Hepatocyte (in vitro differentiated cells): ENCODE data around the gene LRMDA. TPM values are rescaled to one million over a fixed set of nuclear protein-coding genes. Genes with fewer than 3 reads are reported as not detected.

ENCODE experiments used
- DNase-seq: peaks from one replicate; pipeline ENCODE4 v3.0.0-alpha.2; 2016; ENCODE audit warnings: low spot score
- H2AFZ ChIP-seq: fragments of 200-600 bp; sonication (generic); 2 replicates; pipeline ENCODE4 v1.6.0; 2016; ENCODE audit warnings: antibody characterized with exemption, mild to moderate bottlenecking
- H3K27ac ChIP-seq: fragments of 200-600 bp; sonication (generic); 2 replicates; pipeline ENCODE4 v1.5.1; 2016; ENCODE audit warnings: mild to moderate bottlenecking
- H3K27me3 ChIP-seq: fragments of 200-600 bp; sonication (generic); 2 replicates; pipeline ENCODE4 v1.6.1; 2016
- H3K36me3 ChIP-seq: fragments of 200-600 bp; sonication (generic); replicated peaks from 2 replicates; pipeline ENCODE4 v1.5.1; 2016; ENCODE audit warnings: low read depth; ENCODE audit not compliant: insufficient read depth
- H3K4me1 ChIP-seq: fragments of 200-600 bp; sonication (generic); 2 replicates; pipeline ENCODE4 v1.5.1; 2016; ENCODE audit warnings: mild to moderate bottlenecking, moderate library complexity; ENCODE audit not compliant: insufficient read depth
- H3K4me2 ChIP-seq: fragments of 200-600 bp; sonication (generic); 2 replicates; pipeline ENCODE4 v1.6.0; 2016
- H3K4me3 ChIP-seq: fragments of 200-600 bp; sonication (generic); 2 replicates; pipeline ENCODE4 v1.5.1; 2016; ENCODE audit warnings: mild to moderate bottlenecking
- H3K79me2 ChIP-seq: fragments of 200-600 bp; sonication (generic); 2 replicates; pipeline ENCODE4 v1.6.0; 2017; ENCODE audit warnings: mild to moderate bottlenecking
- H3K9me2 ChIP-seq: fragments of 200-600 bp; sonication (generic); replicated peaks from 2 replicates; pipeline ENCODE4 v1.6.0; 2017; ENCODE audit warnings: mild to moderate bottlenecking; ENCODE audit not compliant: insufficient read depth
- H3K9me3 ChIP-seq: fragments of 200-600 bp; sonication (generic); 2 replicates; pipeline ENCODE4 v1.5.1; 2016; ENCODE audit warnings: low read depth, mild to moderate bottlenecking
- H4K20me1 ChIP-seq: fragments of 200-600 bp; sonication (generic); 2 replicates; pipeline ENCODE4 v1.6.0; 2016; ENCODE audit warnings: mild to moderate bottlenecking; ENCODE audit not compliant: insufficient read depth, poor library complexity, severe bottlenecking
- EZH2 ChIP-seq: fragments of 200-600 bp; sonication (generic); IDR thresholded peaks from 2 replicates; pipeline ENCODE4 v1.6.1; 2016; ENCODE audit warnings: antibody characterized with exemption, mild to moderate bottlenecking, borderline replicate concordance
- EZH2phosphoT487 ChIP-seq: fragments of 200-600 bp; sonication (generic); IDR thresholded peaks from one replicate; pipeline ENCODE4 v1.6.1; 2018; ENCODE audit warnings: antibody characterized with exemption, mild to moderate bottlenecking, low read depth, moderate library complexity; ENCODE audit not compliant: unreplicated experiment, severe bottlenecking
- WGBS: methylation state at CpG from one replicate; pipeline ENCODE4 v1.1.6; 2016; ENCODE audit warnings: low lambda C conversion rate; ENCODE audit errors: missing lambda C conversion rate; 5-methylcytosine and 5-hydroxymethylcytosine counted together
- polyA plus RNA-seq: library from polyadenylated mRNA; unstranded; fragments of >200 nt; fragmentation: Nextera tagmentation; extraction: Ambion mirVana; gene quantifications from 2 replicates; pipeline ENCODE4 v1.2.1, GENCODE V29; 2016
- total RNA-seq: library from RNA; depleted of rRNA; stranded (reverse); fragments of >200 nt; gene quantifications from 2 replicates; pipeline ENCODE4 v1.2.3, GENCODE V29; 2014
- TF ChIP-seq, protein P1 (sequence below): fragments of 200-600 bp; sonication (generic); IDR thresholded peaks from 2 replicates; pipeline ENCODE4 v1.5.1; 2016; ENCODE audit warnings: antibody characterized with exemption, mild to moderate bottlenecking; ENCODE audit not compliant: poor library complexity

The LRMDA gene
- total and polyA plus RNA-seq, 2 experiments from 2014 or later, result 5.6 to 15.7 TPM

DNA sequence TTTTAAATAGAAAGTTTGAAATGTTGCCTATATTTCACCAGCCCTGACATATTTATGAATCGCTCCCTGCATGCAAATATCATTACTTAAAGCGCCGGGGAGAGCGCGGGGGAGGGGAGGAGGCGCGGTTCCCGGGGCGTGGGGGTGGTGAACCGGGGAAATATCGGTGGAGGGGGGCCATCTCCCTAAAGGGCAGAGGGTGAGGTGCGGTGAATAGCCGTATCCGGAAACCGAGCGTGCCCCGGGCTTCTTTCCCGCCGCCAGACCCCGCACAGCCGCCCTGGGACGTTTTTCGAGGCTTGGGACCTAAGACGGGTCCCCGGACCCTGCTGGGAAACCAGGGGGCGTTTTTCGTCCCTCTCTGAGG is 22.9 kb upstream of the LRMDA start:
- peak; percentile 35 for DNase-seq
- Histone ChIP-seq H3K4me3 (peak overlapping the region; percentile 89), H3K4me1 (peaks cover 14% of the 10 kb centered on the region), H3K9me2 (no peaks in the 10 kb centered on the region), H4K20me1 (no peaks in the 10 kb centered on the region), H3K27me3 (no peaks in the 10 kb centered on the region), H3K27ac (peak overlapping the region; percentile 96), H3K9me3 (no peaks in the 10 kb centered on the region), H3K79me2 (peaks cover 48% of the 10 kb centered on the region), H2AFZ (peak overlapping the region; percentile 13), H3K4me2 (peak overlapping the region; percentile 97), H3K36me3 (no peaks in the 10 kb centered on the region)
- TF ChIP-seq EZH2phosphoT487, result no peak
- no peak for TF ChIP-seq EZH2
- TF ChIP-seq, protein P1, sequence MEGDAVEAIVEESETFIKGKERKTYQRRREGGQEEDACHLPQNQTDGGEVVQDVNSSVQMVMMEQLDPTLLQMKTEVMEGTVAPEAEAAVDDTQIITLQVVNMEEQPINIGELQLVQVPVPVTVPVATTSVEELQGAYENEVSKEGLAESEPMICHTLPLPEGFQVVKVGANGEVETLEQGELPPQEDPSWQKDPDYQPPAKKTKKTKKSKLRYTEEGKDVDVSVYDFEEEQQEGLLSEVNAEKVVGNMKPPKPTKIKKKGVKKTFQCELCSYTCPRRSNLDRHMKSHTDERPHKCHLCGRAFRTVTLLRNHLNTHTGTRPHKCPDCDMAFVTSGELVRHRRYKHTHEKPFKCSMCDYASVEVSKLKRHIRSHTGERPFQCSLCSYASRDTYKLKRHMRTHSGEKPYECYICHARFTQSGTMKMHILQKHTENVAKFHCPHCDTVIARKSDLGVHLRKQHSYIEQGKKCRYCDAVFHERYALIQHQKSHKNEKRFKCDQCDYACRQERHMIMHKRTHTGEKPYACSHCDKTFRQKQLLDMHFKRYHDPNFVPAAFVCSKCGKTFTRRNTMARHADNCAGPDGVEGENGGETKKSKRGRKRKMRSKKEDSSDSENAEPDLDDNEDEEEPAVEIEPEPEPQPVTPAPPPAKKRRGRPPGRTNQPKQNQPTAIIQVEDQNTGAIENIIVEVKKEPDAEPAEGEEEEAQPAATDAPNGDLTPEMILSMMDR, result no peak
- WGBS, result 4% methylated on average over 9 of the region's 27 CpGs

DNA sequence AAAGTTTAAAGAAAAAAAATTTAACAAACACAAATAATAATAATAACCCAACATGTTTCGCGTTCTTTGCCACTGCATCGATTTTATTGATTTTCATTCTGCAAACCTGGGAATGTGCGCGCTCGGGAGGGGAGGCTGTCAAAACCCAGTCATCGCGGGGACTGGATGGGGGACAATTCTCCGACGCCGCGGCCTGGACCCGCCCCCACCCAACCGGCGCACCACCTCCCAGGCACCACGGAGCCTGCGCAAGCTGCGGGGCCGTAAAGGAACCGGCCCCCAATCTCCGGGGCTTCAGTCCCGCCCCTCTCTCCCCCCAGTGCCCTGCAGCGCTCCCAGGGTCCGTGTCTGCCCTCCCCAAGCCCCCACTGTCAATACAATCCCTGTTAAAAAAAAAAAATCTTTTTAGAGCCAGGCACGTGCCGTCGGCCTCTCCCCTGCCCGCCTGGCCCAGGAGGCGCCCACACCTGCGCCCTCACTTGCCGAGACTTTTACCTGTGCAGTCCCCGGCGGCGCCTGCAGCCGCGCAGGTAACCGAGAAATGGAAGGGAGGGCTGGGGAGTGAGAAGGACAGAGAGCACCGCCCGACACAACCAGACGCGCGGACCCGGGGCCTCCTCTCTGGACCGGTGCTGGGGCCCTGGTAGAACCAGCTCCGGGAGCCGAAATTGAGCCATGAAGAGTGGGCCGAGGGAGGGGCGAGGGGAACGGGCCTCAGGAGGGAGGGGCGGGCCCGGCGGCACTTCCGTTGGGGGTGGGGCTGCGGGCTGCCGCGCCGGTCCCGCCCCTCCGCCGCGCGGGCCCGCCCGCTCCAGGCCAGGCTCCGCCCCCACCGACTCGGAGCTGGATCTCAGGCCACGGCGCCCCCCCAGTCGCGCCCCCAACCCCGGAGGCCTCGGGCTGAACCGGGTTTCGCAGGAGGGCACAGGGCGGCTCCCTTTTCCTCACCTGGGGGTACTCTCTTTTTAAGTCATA is 22.2 kb upstream of the LRMDA start:
- TF ChIP-seq, protein P1, result peak; percentile 16
- TF ChIP-seq EZH2phosphoT487, result no peak
- no peaks in the 10 kb centered on the region for H3K9me3 ChIP-seq
- H3K27me3 ChIP-seq, result no peaks in the 10 kb centered on the region
- DNase-seq, result peak; percentile 90
- no peaks in the 10 kb centered on the region for H3K36me3 ChIP-seq
- H3K27ac ChIP-seq, result peak overlapping the region; percentile 96
- no peaks in the 10 kb centered on the region for H3K9me2 ChIP-seq
- H4K20me1 ChIP-seq, result no peaks in the 10 kb centered on the region
- H2AFZ ChIP-seq, result peak overlapping the region; percentile 92
- peaks cover 42% of the 10 kb centered on the region for H3K79me2 ChIP-seq
- WGBS, result under 1% methylated on average over 41 of the region's 76 CpGs
- peak overlapping the region; percentile 97 for H3K4me2 ChIP-seq
- peak overlapping the region; percentile 89 for H3K4me3 ChIP-seq
- H3K4me1 ChIP-seq, result peaks cover 14% of the 10 kb centered on the region

DNA sequence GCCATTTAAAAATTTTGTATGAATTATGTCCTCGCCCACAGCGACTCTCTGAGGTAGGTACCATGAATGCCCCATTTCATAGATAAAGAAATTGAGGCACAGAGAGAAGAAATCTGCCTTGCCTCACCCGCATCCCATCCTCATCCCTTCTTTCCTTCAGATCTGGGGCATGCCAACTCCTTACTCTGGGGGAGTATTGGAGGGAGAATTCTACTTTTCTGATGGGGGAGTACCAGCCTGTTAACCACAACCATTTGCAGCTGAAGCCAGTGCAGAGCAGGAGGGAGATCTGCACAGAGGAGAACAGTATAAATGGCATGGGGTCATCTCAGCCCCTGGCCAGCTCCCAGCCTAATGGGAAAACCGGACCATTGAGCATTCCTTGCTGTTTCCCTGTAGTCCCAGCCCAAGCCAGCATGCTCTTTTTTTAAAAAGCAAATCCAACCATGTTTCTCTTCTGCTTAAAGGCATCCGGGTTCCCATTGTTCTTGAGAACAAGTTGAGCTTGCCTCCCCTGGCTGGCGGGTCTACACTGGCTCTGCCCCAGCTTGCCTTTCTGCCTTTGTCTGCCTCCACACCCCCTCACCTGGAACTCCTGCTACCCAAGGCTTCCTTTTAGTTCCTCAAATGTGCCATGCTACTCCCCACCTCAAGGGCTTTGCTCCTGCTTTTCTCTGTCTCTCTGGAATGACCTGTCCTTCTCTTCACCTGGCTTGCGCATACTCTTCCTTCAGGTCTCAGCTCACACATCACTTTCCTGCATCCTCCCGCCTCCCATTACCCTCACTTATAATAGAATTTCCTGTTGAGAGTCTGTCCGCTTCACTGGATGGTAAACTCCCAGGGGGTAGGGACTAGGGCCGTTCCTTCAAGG is 21.1 kb upstream of the LRMDA start:
- no peak for DNase-seq
- no peak overlapping the region for H3K4me3 ChIP-seq
- H3K4me1 ChIP-seq, result peaks cover 14% of the 10 kb centered on the region
- no peaks in the 10 kb centered on the region for H3K9me3 ChIP-seq
- H3K27me3 ChIP-seq, result peaks cover 3% of the 10 kb centered on the region
- 60% methylated on average over 10 of the region's 10 CpGs for WGBS
- no peaks in the 10 kb centered on the region for H4K20me1 ChIP-seq
- H3K9me2 ChIP-seq, result no peaks in the 10 kb centered on the region
- no peak overlapping the region for H3K27ac ChIP-seq
- H2AFZ ChIP-seq, result no peak overlapping the region
- peaks cover 33% of the 10 kb centered on the region for H3K79me2 ChIP-seq
- TF ChIP-seq, protein P1, result no peak
- TF ChIP-seq EZH2, result no peak
- no peak for TF ChIP-seq EZH2phosphoT487
- peak overlapping the region; percentile 97 for H3K4me2 ChIP-seq
- H3K36me3 ChIP-seq, result no peaks in the 10 kb centered on the region
